H1 (cell line): ENCODE measurements around the gene BRD3OS. TPM values are rescaled to one million over a fixed set of nuclear protein-coding genes. Genes with fewer than 3 reads are reported as not detected.

ENCODE experiments used
- FOSL1 ChIP-seq: IDR thresholded peaks from 2 replicates; pipeline ENCODE4 v1.6.1; 2011; ENCODE audit warnings: mild to moderate bottlenecking, low read depth, low read length, moderate library complexity; ENCODE audit not compliant: insufficient read depth
- KDM1A ChIP-seq: fragments of 200-600, 300-600 bp; sonication (generic); IDR thresholded peaks from 2 replicates; pipeline ENCODE4 v1.7.1; 2016; ENCODE audit warnings: mild to moderate bottlenecking, low read length, borderline replicate concordance
- SIRT6 ChIP-seq: IDR thresholded peaks from one replicate; pipeline ENCODE4 v1.7.1; 2012; ENCODE audit warnings: low read length, inconsistent platforms
- ZNF274 ChIP-seq: IDR thresholded peaks from 2 replicates; pipeline ENCODE4 v1.7.0; 2012; ENCODE audit warnings: low read length, borderline replicate concordance; ENCODE audit errors: extremely low read depth
- polyA plus RNA-seq, 7 experiments: library from polyadenylated mRNA; depleted of rRNA in 3 of 7; stranded (reverse) in 5 of 7; unstranded in 2 of 7; fragments of >200 nt in 5 of 7; fragments of 200-250 nt in 2 of 7; gene quantifications; 1 replicate in 5 of 7; 2 replicates in 1 of 7; 4 replicates in 1 of 7; pipeline versions ENCODE4 v1.2.1 to v1.2.3, GENCODE V29; 2011 to 2013; ENCODE audit warnings: missing spikeins in 2 of 7, mixed read lengths in 2 of 7
- total RNA-seq: library from RNA; stranded (reverse); fragmentation: NEBNext Ultra II Directional; extraction: Animal tissue kit (Norgen Biotek cat#: 25700); gene quantifications from 2 replicates; pipeline ENCODE4 v1.2.1, GENCODE V29; 2021
- TF ChIP-seq, protein P1 (sequence below): fragments of 300-600 bp; sonication (generic); IDR thresholded peaks from 2 replicates; pipeline ENCODE4 v1.7.1; 2012; ENCODE audit warnings: low read length, moderate library complexity, mild to moderate bottlenecking, inconsistent platforms; ENCODE audit not compliant: insufficient replicate concordance
- TF ChIP-seq, protein P2 (sequence below): IDR thresholded peaks from 2 replicates; pipeline ENCODE4 v1.6.1; 2011; ENCODE audit warnings: low read depth, mild to moderate bottlenecking, low read length; ENCODE audit not compliant: insufficient read depth

The BRD3OS gene
- total and polyA plus RNA-seq, 2 of the 8 experiments (the other 6 are each of a cell fraction or from before 2014, with no cell fraction given), result 12.7 to 20.2 TPM

DNA sequence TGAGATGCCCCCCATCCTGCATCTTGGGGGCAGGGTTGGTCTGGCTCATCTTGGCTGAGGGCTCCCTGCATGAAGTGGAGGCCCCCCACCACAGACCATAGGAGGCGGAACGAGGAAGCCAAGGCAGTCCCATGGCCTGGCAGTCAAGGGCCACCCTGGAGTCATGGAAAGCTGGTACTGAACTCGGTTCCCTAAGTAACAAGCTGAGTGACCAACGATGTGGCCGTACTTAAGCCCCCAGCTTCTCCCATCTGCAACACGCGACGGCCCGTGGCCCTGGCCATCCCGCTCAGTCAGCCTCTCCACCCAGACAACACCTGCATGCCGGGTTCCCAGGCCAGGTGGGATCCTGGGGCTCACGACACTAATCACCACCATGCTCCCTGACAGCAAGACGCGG is 25.4 kb downstream of the BRD3OS start (continued):
- TF ChIP-seq, protein P1, sequence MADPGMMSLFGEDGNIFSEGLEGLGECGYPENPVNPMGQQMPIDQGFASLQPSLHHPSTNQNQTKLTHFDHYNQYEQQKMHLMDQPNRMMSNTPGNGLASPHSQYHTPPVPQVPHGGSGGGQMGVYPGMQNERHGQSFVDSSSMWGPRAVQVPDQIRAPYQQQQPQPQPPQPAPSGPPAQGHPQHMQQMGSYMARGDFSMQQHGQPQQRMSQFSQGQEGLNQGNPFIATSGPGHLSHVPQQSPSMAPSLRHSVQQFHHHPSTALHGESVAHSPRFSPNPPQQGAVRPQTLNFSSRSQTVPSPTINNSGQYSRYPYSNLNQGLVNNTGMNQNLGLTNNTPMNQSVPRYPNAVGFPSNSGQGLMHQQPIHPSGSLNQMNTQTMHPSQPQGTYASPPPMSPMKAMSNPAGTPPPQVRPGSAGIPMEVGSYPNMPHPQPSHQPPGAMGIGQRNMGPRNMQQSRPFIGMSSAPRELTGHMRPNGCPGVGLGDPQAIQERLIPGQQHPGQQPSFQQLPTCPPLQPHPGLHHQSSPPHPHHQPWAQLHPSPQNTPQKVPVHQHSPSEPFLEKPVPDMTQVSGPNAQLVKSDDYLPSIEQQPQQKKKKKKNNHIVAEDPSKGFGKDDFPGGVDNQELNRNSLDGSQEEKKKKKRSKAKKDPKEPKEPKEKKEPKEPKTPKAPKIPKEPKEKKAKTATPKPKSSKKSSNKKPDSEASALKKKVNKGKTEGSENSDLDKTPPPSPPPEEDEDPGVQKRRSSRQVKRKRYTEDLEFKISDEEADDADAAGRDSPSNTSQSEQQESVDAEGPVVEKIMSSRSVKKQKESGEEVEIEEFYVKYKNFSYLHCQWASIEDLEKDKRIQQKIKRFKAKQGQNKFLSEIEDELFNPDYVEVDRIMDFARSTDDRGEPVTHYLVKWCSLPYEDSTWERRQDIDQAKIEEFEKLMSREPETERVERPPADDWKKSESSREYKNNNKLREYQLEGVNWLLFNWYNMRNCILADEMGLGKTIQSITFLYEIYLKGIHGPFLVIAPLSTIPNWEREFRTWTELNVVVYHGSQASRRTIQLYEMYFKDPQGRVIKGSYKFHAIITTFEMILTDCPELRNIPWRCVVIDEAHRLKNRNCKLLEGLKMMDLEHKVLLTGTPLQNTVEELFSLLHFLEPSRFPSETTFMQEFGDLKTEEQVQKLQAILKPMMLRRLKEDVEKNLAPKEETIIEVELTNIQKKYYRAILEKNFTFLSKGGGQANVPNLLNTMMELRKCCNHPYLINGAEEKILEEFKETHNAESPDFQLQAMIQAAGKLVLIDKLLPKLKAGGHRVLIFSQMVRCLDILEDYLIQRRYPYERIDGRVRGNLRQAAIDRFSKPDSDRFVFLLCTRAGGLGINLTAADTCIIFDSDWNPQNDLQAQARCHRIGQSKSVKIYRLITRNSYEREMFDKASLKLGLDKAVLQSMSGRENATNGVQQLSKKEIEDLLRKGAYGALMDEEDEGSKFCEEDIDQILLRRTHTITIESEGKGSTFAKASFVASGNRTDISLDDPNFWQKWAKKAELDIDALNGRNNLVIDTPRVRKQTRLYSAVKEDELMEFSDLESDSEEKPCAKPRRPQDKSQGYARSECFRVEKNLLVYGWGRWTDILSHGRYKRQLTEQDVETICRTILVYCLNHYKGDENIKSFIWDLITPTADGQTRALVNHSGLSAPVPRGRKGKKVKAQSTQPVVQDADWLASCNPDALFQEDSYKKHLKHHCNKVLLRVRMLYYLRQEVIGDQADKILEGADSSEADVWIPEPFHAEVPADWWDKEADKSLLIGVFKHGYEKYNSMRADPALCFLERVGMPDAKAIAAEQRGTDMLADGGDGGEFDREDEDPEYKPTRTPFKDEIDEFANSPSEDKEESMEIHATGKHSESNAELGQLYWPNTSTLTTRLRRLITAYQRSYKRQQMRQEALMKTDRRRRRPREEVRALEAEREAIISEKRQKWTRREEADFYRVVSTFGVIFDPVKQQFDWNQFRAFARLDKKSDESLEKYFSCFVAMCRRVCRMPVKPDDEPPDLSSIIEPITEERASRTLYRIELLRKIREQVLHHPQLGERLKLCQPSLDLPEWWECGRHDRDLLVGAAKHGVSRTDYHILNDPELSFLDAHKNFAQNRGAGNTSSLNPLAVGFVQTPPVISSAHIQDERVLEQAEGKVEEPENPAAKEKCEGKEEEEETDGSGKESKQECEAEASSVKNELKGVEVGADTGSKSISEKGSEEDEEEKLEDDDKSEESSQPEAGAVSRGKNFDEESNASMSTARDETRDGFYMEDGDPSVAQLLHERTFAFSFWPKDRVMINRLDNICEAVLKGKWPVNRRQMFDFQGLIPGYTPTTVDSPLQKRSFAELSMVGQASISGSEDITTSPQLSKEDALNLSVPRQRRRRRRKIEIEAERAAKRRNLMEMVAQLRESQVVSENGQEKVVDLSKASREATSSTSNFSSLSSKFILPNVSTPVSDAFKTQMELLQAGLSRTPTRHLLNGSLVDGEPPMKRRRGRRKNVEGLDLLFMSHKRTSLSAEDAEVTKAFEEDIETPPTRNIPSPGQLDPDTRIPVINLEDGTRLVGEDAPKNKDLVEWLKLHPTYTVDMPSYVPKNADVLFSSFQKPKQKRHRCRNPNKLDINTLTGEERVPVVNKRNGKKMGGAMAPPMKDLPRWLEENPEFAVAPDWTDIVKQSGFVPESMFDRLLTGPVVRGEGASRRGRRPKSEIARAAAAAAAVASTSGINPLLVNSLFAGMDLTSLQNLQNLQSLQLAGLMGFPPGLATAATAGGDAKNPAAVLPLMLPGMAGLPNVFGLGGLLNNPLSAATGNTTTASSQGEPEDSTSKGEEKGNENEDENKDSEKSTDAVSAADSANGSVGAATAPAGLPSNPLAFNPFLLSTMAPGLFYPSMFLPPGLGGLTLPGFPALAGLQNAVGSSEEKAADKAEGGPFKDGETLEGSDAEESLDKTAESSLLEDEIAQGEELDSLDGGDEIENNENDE, result no peak
- TF ChIP-seq KDM1A, result no peak
- no peak for TF ChIP-seq FOSL1
- TF ChIP-seq, protein P2, sequence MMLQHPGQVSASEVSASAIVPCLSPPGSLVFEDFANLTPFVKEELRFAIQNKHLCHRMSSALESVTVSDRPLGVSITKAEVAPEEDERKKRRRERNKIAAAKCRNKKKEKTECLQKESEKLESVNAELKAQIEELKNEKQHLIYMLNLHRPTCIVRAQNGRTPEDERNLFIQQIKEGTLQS, result no peak
- TF ChIP-seq ZNF274, result no peak
- TF ChIP-seq SIRT6, result no peak
- TF ChIP-seq, all 59 proteins: peak for 0
